Measurements from ENCODE around the gene GABRB1.

DNA sequence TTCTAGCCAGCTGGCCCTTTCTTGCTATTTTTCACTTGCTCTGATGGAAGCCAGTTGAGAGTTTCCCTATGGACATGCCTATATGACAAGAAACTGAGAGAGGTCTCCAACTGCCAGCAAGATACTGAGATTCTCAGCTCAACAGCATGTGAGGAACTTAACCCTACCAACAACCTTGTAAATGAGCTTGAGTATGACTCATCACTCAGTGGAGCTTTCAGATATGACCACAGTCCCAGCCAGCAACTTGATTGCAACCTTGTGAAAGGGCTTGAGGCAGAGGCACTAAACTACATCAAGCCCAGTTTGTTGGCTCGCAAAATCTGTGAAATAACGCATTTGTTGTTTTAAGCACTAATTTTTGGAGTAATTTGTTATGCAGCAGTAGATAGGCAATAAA, 256.4 kb downstream of the GABRB1 start:
- TF ChIP-seq, protein P1, sequence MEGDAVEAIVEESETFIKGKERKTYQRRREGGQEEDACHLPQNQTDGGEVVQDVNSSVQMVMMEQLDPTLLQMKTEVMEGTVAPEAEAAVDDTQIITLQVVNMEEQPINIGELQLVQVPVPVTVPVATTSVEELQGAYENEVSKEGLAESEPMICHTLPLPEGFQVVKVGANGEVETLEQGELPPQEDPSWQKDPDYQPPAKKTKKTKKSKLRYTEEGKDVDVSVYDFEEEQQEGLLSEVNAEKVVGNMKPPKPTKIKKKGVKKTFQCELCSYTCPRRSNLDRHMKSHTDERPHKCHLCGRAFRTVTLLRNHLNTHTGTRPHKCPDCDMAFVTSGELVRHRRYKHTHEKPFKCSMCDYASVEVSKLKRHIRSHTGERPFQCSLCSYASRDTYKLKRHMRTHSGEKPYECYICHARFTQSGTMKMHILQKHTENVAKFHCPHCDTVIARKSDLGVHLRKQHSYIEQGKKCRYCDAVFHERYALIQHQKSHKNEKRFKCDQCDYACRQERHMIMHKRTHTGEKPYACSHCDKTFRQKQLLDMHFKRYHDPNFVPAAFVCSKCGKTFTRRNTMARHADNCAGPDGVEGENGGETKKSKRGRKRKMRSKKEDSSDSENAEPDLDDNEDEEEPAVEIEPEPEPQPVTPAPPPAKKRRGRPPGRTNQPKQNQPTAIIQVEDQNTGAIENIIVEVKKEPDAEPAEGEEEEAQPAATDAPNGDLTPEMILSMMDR (conservative IDR thresholded peaks at IDR 0.05; ENCODE audit: low read length), result no peak
- TF ChIP-seq EZH2phosphoT487 (IDR thresholded peaks at IDR 0.05; ENCODE audit: borderline replicate concordance, low read depth, low read length), result no peak
